ENCODE measurements around the gene ASCC3.

ASCC3 gene

GRCh38 chr6:100880853-100881706 lies at the start of gene ASCC3:
Gene ASCC3, minus strand, starts transcription at chr6:100881329. Its CDS starts 13,332 bp downstream, at chr6:100867997.
- peak within 1 kb of the TSS; percentile 73 for H3K4me3 ChIP-seq (ENCODE audit: low read depth, low read length)
- TF ChIP-seq CTCF (IDR thresholded peaks at IDR 0.05; ENCODE audit: borderline replicate concordance, insufficient read depth, low read depth, low read length) = no peak

- no peak for TF ChIP-seq CTCF (IDR thresholded peaks at IDR 0.05; ENCODE audit: borderline replicate concordance, insufficient read depth, low read depth, low read length)
- no peak overlapping the region for H3K4me3 ChIP-seq (ENCODE audit: low read depth, low read length)
Measured at GRCh38 chr6:100925749-100926148, 44.6 kb upstream of the ASCC3 start.

- TF ChIP-seq CTCF (IDR thresholded peaks at IDR 0.05; ENCODE audit: borderline replicate concordance, insufficient read depth, low read depth, low read length) = no peak
- H3K4me3 ChIP-seq (ENCODE audit: low read depth, low read length) = no peak overlapping the region
Measured at GRCh38 chr6:100924534-100925227, 43.6 kb upstream of the ASCC3 start.

GRCh38 chr6:100923481-100924165 lies 42.5 kb upstream of the ASCC3 start:
- TF ChIP-seq CTCF (IDR thresholded peaks at IDR 0.05; ENCODE audit: borderline replicate concordance, insufficient read depth, low read depth, low read length) = no peak
- H3K4me3 ChIP-seq (ENCODE audit: low read depth, low read length) = no peak overlapping the region

GRCh38 chr6:100920028-100920605 lies 39.0 kb upstream of the ASCC3 start:
- TF ChIP-seq CTCF (IDR thresholded peaks at IDR 0.05; ENCODE audit: borderline replicate concordance, insufficient read depth, low read depth, low read length) = no peak
- no peak overlapping the region for H3K4me3 ChIP-seq (ENCODE audit: low read depth, low read length)

- no peak for TF ChIP-seq CTCF (IDR thresholded peaks at IDR 0.05; ENCODE audit: borderline replicate concordance, insufficient read depth, low read depth, low read length)
Measured at GRCh38 chr6:100918152-100918551, 37.0 kb upstream of the ASCC3 start.

More at GRCh38 chr6:100918152-100918551, 37.0 kb upstream of the ASCC3 start:
- no peak overlapping the region for H3K4me3 ChIP-seq (ENCODE audit: low read depth, low read length)

All from GM12875 (cell line).